Activated T-helper 1 cell treated with Interleukin-2 at 50 U/mL for 16 hours (primary cell): ENCODE data around the gene COG8.

Source experiments
- DNase-seq: peaks from one replicate; pipeline ENCODE4 v3.0.0-alpha.2; 2020; ENCODE audit warnings: low read depth

COG8 gene

DNA sequence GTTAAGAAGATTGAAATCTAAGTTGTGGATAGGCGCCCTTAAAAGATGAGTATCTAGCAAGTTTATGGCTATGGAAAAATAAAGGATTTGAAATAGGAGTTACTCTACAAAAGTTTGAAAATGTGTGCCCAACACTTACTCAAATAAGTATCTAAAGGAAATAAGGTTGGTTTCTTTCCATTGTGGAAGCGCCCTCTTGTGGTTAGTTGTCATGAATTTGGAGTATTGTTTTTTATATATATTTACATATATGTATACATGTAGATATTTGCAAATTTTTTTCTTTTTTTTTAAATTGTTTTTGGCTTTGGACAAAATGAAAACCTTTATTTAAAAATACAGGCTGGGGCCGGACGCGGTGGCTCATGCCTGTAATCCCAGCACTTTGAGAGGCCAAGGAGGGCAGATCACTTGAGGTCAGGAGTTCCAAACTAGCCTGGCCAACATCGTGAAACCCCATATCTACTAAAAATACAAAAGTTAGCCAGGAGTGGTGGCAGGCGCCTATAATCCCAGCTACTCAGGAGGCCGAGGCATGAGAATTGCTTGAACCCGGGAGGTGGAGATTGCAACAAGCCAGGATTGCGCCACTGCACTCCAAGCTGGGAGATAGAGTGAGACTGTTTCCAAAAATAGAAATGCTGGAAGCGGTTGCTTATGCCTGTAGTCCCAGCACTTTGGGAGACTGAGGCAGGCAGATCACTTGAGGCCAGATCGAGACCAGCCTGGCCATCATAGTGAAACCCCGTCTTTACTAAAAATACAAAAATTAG is 52.2 kb downstream of the COG8 start:
- DNase-seq, result no peak

DNA sequence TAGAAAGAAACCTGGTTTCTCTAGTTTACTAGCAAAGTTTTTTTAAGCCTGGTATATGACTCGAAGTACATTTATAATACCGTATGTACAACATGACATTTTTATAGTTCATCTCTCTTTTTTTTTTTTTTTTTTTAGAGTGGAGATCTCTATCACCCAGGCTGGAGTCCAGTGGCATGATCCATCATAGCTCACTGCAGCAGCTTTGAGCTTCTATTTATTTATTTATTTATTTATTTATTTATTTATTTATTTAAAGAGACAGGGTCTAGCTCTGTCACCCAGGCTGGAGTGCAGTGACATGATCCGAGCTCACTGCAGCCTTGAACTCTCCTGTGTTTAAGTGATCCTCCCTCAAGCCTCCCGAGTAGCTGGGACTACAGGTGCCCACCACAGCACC is 54.1 kb downstream of the COG8 start:
- DNase-seq, result no peak

DNA sequence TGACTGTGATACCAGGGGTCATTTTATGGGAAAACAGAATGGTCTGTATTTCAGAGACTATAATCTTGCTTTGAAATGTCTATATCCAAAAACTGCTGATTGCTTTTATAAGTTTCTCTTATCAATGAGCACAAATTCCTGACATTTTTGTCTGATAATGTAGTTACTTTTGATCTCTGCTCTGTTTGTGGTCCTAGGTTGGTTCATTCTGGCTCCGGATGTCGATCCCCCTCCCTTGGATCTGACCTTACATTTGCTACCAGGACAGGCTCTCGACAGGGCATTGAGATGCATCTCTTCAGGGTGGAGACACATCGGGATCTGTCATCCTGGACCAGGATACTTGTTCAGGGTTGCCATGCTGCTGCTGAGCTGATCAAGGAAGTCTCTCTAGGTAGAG is 55.5 kb downstream of the COG8 start:
- DNase-seq, result no peak

DNA sequence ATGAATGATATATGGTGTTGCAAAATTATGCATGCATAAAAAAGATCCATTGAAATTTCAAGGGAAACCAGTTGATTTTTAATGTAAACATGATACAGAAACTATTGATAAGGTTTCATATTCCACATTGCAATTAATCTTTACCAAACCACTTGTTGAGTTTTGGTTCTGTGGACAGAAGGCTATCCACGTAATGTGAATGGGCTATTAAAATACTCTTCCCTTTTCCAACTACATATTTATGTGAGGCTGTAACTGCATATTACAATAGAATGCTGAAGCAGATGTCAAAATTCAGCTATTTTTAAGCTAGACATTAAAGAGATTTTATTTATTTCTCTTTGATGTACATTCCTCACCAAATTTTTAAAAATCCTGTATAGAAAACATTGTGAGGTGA is 62.0 kb downstream of the COG8 start:
- no peak for DNase-seq
